Activated T-cell treated with anti-CD3 and anti-CD28 coated beads, Interleukin-2, amount 50 U/mL, for 48 hours (primary cell): ENCODE measurements around the gene FAM237B.
A peak's percentile ranks its signal among the peaks of the same experiment; 100 is the strongest.
"Not testable (repeated sequence)": the region's sequence is repeated elsewhere in the genome, so short reads cannot be mapped to it uniquely, and the experiment has no call there.

Experiments
- DNase-seq, 2 experiments: peaks; one replicate each; pipeline ENCODE4 v3.0.0-alpha.2; 2020

Gene FAM237B

DNA sequence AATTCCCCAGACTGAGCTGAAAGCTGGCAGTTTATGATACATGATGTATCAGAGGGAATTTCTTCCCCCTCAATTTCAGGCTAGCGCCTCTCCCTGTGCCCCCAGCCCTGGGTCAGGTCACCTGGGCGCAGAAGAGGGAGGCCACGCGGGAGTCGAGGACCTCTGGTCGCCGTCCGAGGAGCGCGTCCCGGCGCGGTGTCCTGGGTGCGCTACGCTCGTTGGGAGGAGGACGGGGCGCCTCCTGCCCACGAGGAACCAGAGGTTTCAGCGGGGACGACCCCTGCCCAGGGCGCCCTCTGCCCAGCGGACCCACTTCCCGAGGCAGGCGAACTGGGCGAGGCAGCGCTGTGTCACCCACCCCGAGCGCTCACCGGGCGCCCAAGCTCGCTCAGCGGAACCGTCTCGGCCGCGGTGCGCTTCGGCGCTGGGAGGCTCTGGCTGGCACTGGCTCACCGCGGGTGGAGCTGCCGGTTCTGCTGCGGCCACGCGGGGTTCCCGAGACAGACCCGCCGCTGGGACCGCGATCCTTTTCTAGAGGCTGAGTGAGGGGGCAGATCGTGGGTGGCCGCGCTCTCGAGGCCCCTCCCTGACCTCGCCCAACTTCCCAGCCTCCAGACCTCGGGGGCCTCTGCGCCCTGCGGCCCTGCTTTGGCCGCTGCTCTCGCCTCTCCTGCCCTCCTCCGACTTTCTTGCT, at the start of gene FAM237B:
Gene FAM237B, minus strand, starts transcription at position 504 of the 694 bp plus-strand sequence. CDS start 1,556 bp downstream, outside the sequence.
- peak in 1 of 2 experiments; percentile 30 for DNase-seq

DNA sequence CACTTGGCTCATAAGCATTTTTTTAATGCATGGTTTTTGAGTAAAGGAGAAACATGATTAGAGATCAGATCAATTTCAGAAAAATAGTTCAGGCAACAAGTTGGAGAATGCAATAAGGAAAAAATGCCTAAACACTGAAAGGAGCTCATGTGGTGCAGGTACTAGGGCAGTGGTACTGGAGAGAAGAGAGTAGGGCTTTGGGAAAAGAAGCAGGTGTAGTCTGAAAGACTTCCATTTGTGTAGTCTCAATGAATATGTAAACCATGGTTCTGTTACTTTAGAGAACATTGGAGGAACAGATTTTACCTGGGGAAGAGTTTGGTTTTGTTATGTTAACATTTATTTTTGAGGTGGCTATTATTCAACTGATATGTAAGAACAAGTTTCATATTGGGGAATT, 30.9 kb upstream of the FAM237B start:
- DNase-seq = no peak

DNA sequence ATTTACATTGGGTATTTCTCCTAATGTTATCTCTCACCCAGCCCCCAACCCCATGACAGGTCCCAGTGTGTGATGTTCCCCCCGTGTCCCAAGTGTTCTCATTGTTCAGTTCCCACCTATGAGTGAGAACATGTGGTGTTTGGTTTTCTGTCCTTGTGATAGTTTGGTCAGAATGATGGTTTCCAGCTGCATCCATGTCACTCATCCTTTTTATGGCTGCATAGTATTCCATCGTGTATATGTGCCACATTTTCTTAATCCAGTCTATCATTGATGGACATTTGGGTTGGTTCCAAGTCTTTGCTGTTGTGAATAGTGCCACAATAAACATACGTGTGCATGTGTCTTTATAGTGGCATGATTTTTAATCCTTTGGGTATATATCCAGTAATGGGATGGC, 28.9 kb upstream of the FAM237B start:
- not testable (repeated sequence) for DNase-seq

DNA sequence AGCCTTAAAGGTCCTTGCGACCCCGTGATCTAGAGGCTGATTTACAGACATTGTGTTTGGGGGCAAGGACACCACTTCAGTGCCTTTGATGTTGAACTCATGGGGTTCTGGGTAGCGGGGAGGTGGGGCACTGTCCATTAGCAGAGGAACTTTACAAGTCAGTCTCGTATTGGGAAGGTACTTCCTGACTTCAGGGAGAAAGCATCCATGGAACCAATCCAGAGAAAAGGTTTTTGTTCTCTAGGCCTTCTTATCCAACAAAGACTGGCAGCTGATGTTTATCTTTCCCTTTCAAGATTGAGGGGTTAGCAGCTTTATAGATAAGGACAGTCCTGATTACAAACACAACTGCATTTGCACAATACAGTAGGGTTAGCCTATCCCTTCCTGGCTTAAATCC, 28.2 kb upstream of the FAM237B start:
- no peak for DNase-seq

DNA sequence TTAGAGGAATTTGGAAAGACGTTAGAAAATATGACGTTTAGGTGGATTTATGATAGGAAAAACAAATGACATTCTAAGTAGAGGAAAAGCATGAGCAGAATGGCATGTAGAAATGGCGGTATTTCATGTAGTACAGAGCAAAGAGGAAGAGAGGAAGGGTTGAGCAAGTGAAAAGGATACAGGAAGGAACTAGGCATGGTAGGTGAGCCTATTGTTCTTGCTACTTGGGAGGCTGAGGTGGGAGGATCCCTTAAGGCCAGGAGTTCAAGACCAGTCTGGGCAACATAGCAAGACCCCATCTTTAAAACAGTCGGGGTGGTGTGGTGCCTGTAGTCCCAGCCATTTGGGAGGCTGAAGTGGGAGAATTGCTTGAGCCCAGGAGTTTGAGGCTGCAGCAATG, 26.7 kb upstream of the FAM237B start:
- no peak for DNase-seq

DNA sequence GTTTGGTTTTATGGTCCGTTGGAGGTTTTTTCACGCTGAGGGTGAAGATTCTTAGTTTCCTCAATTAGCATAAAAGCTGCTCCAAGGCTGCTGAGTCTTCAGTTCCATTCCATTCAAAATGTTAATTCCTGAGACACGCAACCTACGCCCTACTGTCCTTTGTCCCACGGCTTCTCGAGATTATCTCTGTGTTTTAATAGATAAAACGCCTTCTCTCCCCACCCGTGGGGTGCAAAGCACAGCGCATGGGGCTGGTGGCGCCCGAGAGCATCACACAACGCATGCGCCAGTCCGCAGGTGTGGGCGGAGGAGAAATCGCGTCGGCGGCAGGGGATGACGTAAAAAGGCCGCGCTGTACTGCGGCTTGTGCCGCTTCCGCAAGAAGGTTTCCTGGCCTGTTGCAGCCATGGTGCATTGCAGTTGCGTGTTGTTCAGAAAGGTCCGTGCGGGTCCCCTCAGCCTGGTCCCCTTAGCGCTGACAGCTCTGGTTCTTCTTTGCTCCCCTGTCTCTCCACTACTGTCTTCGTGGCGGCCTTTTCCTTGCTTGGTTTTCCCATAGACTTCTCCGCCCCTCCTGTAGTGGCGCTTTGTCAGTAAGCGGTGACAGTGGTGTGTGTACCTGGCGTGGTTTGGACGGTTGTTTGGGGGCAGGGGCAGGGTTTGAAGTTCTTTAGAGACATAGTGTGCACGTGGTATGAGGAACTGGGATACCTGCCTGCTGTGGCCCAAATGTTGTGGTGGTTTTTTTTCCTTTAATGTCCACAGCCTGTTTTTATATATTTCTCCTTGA, 25.4 kb upstream of the FAM237B start, which contains the start of gene GTPBP10:
Gene GTPBP10, plus strand, starts transcription at position 381 of the 790 bp plus-strand sequence. Its CDS starts 26 bp downstream, at position 407.
- peak; percentile 97 for DNase-seq

DNA sequence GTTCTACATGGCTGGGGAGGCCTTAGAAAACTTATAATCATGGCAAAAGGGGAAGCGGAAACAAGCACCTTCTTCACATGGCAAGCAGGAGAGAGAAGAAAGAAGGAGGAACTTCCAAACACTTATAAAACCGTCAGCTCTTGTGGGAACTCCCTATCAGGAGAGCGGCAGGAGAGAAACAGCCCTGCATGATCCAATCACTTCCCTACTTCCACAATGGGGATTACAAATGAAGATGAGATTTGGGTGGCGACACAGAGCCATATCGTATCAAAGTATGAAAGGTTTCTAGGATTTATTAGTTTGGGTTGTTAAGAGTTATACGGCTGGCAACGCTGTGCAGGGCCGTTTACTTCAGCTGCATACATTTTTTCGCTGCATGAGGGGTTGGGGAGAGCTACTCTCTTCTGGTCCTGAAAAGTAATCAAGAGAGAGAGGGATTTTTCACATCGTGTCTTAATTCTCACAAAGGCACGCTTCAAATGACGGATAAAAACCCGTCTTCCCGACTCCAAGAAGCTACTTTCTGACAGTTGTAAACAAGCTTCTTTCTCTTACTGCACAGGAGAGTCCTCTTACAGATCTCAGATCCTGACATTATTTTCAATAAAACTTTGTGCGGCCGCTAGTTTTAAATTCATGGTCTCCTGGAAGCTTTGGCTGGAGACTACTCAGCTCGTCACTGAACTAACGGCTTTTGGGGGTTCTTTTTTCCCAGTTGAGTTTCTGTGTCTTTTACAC, 24.7 kb upstream of the FAM237B start:
- DNase-seq = peak; percentile 24 to 28

DNA sequence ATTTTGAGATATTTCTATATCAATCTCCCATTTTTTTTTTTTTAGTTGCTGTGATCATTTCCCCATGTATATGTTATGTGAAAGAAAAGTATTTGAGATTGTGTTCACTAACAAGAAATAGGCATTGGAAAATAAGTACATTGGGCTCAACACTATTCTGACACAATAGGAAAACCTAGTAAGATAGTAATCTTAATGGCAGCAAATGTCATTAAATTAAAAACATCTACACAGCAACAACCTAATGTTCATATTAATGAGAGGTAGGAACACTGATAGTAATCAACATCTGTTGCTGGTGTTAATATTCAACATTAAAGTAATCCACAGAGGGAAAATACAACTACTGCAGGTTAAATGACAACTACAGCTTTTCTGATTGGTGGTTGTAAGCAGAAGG, 23.9 kb upstream of the FAM237B start:
- DNase-seq = no peak

DNA sequence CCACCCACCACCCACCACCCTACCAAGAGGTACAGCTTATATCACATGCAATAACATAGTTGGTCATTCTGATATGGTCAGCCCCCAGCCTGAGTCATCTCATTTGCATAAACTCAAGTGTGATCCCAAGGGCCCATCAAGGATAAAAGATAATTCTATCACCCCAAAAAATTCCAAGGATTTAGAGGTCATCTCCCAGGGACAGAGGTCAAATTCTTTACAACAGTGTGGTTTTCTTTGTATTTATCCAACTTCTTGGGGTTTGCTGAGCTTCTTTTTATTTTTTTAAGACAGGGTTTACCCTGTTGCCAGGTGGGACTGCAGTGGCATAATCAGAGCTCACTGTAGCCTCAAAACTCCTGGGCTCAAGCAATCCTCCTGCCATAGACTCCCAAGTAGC, 16.0 kb upstream of the FAM237B start:
- DNase-seq = no peak

DNA sequence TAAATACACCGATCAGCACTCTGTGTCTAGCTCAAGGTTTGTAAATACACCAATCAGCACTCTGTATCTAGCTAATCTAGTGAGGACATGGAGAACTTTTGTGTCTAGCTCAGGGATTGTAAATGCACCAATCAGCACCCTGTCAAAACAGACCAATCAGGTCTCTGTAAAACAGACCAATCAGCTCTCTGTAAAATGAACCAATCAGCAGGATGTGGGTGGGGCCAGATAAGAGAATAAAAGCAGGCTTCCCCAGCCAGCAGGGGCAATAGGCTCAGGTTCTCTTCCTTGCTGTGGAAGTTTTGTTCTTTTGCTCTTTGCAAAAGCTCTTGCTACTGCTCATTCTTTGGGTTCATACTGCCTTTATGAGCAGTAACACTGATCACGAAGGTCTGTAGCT, 13.8 kb upstream of the FAM237B start:
- not testable (repeated sequence) for DNase-seq

DNA sequence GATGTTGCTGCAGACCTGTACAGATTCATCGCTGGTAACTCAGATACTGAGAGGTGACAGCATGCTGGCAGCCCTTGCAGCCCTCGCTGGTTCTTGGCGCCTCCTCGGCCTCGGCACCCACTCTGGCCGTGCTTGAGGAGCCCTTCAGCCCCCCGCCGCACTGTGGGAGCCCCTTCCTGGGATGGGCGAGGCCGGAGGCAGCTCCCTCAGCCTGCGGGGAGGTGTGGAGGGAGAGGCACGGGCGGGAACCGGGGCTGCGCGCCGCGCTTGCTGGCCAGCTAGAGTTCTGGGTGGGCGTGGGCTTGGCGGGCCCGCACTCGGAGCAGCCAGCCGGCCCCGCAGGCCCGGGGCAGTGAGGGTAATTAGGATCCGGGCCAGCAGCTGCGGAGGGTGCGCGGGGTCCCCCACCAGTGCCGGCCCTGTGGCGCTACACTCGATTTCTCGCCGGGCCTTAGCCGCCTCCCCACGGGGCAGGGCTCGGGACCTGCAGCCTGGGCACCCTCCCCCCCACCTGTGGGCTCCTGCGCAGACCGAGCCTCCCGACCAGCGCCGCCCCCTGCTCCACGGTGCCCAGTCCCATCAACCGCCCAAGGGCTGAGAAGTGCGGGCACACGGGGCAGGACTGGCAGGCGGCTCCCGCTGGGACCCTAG, 13.2 kb upstream of the FAM237B start:
- no peak for DNase-seq

DNA sequence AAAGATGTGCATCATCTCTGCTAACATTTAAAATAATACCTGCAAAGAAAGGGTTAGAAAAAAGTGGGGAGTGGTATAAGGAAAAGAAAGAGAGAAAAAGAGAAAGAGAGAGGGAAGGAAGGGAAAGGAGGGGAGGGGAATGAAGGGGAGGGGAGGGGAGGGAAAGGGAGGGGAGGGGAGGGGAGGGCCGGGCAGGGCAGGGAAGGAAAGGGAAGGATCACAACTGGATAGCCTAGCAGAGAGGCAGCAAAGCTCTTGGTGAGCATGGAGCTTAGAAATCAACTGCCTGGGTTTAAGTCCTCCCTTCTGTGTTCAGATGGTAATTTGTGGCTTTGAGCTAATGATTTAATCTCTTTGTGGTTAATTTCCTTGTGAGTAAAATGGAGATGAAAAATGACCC, 5.4 kb upstream of the FAM237B start:
- no peak for DNase-seq

DNA sequence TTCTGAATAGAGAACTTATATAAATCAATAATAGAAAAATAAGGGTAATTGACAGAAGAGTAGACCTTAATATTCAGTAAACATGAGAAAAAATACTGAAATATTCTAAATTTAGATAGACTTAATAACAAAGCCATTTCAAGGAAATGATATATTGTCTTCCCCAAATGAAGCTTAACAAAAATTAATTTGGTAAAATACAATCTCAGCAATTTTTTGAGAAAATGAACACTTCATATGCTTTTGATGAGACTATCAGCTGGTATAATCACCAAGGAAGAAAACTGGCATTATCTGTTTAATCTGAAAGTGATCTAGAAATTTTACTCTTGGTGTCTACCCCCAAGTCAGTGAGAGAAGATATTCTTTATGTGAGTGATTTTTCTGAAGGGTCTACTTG, 1.7 kb upstream of the FAM237B start:
- no peak for DNase-seq

DNA sequence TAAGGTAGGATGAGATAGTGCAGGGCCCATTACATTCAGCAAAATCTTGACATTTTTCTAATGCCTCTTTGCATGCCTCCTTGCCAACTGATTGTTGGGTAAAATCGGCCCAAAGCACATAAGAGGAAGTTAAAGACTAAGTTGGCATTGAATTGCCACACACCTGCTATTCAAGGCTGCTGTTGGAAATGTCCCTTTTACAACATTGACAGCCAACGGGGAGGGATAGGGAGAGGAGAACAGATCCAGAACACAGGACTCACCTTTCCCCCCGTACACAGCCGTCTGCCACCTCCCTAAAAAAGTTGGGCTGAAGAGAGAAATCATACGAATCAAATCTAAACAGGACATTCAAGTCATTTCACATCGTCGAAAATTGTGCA, 695 bp downstream of the FAM237B start:
- no peak for DNase-seq

DNA sequence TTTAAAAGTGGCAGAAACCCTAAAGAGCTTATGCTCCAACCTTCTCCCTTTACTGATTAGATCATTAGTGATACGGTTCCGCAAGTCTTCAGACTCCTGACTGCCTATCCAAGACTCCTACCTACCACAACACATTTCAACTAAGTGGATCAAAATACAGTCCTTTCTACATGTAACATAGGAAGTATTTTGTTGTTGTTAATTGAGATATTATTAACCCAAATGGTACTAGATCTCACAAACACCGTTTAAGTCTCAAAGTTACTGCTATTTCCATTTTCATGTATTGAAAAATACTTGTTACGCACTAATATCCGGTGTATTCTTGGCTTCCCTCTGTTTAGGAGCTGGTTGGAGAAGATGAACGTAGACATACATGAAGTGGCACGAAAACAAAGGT, 1.1 kb downstream of the FAM237B start:
- DNase-seq = no peak

DNA sequence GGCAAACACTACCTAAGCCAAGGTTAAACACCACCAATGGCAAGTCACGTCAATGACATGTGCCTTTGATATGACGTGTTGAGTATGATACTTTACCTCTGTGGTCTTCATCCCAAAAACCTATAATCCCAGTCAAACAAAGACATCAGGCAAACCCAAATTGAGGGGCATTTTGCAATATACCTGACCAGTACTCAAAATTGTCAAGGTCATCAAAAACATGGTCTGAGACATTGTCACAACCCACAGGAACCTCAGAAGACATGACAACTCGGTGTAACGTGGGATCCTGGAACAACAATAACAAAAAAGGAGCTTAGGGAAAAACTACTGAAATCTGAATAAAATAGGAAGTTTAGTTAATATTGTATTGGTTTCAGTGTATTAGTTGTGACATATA, 7.2 kb downstream of the FAM237B start:
- no peak for DNase-seq

DNA sequence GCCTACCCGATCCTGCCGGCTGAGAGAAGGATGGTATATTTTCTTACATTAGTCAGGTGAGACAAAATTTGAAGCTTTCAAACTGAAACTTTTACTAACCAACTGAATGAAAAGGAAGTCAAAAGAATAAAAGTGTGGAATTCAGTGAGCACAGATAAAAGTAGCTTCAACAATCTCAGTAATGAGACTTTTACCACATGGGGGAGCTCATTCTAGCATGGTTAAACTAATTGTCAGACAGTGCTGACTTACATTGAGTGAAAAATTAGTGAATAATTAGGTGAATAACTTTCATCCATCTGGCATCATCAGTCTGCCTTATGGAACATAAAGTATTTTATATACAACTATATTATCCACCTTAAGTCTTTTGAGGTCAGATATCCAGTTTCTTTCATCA, 8.4 kb downstream of the FAM237B start:
- DNase-seq = no peak

DNA sequence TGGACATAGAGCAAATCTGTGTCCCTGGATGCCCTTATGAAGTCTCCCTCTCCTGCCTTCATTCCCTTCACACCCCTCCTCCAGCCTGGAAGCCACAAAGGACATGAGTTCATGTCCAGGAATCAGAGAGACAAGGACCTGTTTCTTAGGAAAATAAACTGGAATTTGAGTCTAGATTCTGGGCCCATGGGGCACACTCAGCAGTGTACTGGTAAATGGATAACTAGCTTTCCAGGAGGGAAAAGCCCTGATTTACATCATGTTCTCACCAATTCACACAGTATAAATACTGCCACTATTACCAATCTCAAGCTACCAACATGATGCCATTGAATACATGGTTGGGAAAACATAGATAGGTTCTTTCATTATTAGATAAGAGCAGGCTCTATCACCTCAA, 9.9 kb downstream of the FAM237B start:
- no peak for DNase-seq

DNA sequence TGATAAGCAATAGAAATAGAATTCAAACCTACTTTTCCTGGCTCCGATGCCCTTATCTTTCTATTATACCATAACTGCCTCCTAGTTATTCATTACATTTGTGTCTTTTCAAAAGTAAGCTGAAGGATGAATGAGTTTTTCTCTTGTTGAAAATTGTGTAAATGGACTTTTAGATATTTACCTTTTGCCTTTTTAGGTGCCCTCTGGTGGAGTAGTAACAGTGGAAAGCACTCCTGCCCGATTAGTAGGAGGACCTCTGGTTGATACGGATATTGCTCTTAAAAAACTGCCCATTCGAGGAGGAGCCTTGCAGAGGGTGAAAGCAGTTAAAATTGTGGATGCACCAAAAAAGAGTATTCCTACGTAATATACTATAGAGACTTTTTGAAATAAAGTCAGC, 11.2 kb downstream of the FAM237B start:
- no peak for DNase-seq

DNA sequence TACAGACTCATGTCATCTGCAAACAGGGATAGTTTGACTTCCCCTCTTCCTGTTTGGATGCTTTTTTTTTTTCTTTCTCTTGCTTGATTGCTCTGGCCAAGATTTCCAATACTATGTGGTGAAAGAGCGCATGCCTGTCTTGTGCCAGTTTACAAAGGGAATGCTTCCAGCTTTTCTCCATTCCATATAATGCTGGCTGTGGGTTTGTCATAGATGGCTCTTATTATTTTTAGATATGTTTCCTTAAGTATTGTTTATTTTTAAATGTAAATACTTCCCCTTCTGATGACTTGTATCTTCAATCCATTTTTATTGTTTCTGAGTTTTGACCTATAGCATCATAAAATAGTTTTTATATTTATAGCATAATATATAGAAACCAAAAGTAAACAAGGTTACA, 17.9 kb downstream of the FAM237B start:
- no peak for DNase-seq

DNA sequence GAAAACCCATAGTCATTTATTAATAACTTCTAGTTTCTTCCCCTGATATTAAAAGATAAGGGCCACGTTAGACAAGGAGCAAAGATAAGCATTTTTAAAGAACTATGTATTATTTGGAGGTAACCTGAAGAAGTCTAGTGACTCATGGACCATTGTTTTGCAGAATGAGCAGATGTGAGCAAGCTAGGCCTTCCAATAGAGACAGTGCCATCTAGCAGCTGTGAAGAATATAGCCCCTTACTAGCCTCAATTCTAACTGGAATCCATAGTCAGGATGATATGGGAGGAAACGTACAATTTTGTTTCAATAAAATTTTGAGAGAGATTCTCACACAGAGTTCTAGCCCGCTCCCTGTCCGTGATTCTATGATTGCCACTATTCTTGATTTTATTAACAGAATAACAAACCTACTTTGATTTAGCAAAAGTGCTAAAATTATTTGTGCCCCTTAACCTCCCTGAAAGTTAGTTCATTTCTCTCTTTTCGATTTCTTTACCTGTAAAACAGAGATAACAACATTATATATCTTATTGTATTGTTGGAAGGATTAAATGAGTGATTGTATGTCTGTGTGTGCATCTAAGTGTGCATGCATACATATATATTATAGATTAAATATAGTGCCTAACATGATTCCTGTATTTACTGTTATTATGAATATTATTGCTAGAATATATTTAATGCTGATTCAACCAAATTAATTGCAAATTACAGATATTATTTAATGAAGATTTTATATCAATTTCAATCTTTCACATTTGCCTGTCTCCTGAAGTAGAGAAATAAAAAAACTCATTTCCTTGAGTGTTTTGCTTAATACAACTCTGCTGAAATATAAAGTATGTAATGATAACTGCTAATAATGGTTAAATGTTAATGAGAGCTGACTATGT, 22.7 kb downstream of the FAM237B start:
- DNase-seq = no peak
